GM23338 (cell line): ENCODE data around the gene TSPAN13. TPM values are rescaled to one million over a fixed set of nuclear protein-coding genes. Genes with fewer than 3 reads are reported as not detected.

Experiments
- ATAC-seq: fragments of 200-7000 bp; cut with Tn5 transposase; 3 replicates; pipeline ENCODE4 v1.9.1; 2020
- DNase-seq: peaks from one replicate; pipeline ENCODE4 v3.0.0-alpha.2; 2015; ENCODE audit warnings: low spot score
- H2AFZ ChIP-seq: fragments of 200-600 bp; sonication (generic); 2 replicates; pipeline ENCODE4 v1.8.0; 2016; ENCODE audit warnings: antibody characterized with exemption, mild to moderate bottlenecking, moderate library complexity
- H3F3A ChIP-seq: fragments of 200-600 bp; sonication (generic); replicated peaks from 2 replicates; pipeline ENCODE4 v1.8.0; 2017; ENCODE audit warnings: antibody characterized with exemption, mixed run types, low read depth
- H3K27ac ChIP-seq: fragments of 200-600 bp; sonication (generic); 2 replicates; pipeline ENCODE4 v1.6.1; 2016; ENCODE audit warnings: low read depth
- H3K27me3 ChIP-seq: fragments of 200-600 bp; sonication (generic); 2 replicates; pipeline ENCODE4 v1.8.0; 2016; ENCODE audit warnings: mild to moderate bottlenecking, mixed run types, moderate library complexity; ENCODE audit not compliant: insufficient read depth
- H3K36me3 ChIP-seq: fragments of 200-600 bp; sonication (generic); 2 replicates; pipeline ENCODE4 v1.8.0; 2016; ENCODE audit warnings: mild to moderate bottlenecking; ENCODE audit not compliant: insufficient read depth
- H3K4me1 ChIP-seq: fragments of 200-600 bp; sonication (generic); 2 replicates; pipeline ENCODE4 v1.8.0; 2016; ENCODE audit warnings: mild to moderate bottlenecking, moderate library complexity; ENCODE audit not compliant: insufficient read depth
- H3K4me2 ChIP-seq: fragments of 200-600 bp; sonication (generic); 2 replicates; pipeline ENCODE4 v1.7.1; 2017; ENCODE audit warnings: mixed run types
- H3K4me3 ChIP-seq: fragments of 200-600 bp; sonication (generic); 2 replicates; pipeline ENCODE4 v1.6.1; 2016; ENCODE audit warnings: mixed run types
- H3K79me2 ChIP-seq: fragments of 200-600 bp; sonication (generic); replicated peaks from 2 replicates; pipeline ENCODE4 v1.8.0; 2017; ENCODE audit warnings: mild to moderate bottlenecking; ENCODE audit not compliant: insufficient read depth
- H3K9me2 ChIP-seq: fragments of 200-600 bp; sonication (generic); 2 replicates; pipeline ENCODE4 v1.8.0; 2017; ENCODE audit not compliant: insufficient read depth
- H4K20me1 ChIP-seq: fragments of 200-600 bp; sonication (generic); replicated peaks from 2 replicates; pipeline ENCODE4 v1.8.0; 2017; ENCODE audit warnings: mild to moderate bottlenecking; ENCODE audit not compliant: insufficient read depth
- H3K27ac Mint-ChIP-seq: 2 replicates; pipeline ENCODE4 v1.8.0; 2020; ENCODE audit warnings: inconsistent platforms, mild to moderate bottlenecking, moderate library complexity, mixed read lengths
- H3K27me3 Mint-ChIP-seq: 3 replicates; pipeline ENCODE4 v1.8.0; 2022; ENCODE audit warnings: low read depth, mild to moderate bottlenecking, moderate library complexity, mixed read lengths, inconsistent platforms; ENCODE audit not compliant: insufficient read depth, poor library complexity
- H3K36me3 Mint-ChIP-seq: 3 replicates; pipeline ENCODE4 v1.8.0; 2021; ENCODE audit warnings: low read depth, mild to moderate bottlenecking, inconsistent platforms, moderate library complexity, mixed read lengths
- H3K4me1 Mint-ChIP-seq: 3 replicates; pipeline ENCODE4 v1.8.0; 2020; ENCODE audit warnings: mild to moderate bottlenecking, inconsistent platforms, mixed read lengths
- H3K4me3 Mint-ChIP-seq: 3 replicates; pipeline ENCODE4 v1.8.0; 2021; ENCODE audit warnings: moderate library complexity, mild to moderate bottlenecking, inconsistent platforms, mixed read lengths
- H3K9me3 Mint-ChIP-seq: 3 replicates; pipeline ENCODE4 v1.8.0; 2020; ENCODE audit warnings: moderate library complexity, mild to moderate bottlenecking, inconsistent platforms, mixed read lengths
- CREB1 ChIP-seq: fragments of 250-450 bp; sonication (Bioruptor Pico); IDR thresholded peaks from 2 replicates; pipeline ENCODE4 v1.5.0; 2020; ENCODE audit warnings: low read depth, mild to moderate bottlenecking, moderate library complexity
- CTCF ChIP-seq, 2 experiments: fragments of 200-600 bp in 1 of 2; sonication (generic) in 1 of 2; conservative IDR thresholded peaks; 2 replicates each; pipeline versions ENCODE4 v1.5.1 to v1.6.1; 2016 to 2017; ENCODE audit warnings: antibody characterized with exemption in 2 of 2, low read depth in 2 of 2, mild to moderate bottlenecking in 2 of 2, moderate library complexity in 1 of 2
- ETS1 ChIP-seq: IDR thresholded peaks from 2 replicates; pipeline ENCODE4 v1.6.1; 2016; ENCODE audit warnings: antibody characterized with exemption
- EZH2 ChIP-seq: fragments of 200-600 bp; sonication (generic); IDR thresholded peaks from one replicate; pipeline ENCODE4 v1.8.0; 2017; ENCODE audit warnings: antibody characterized with exemption, mild to moderate bottlenecking, low read depth; ENCODE audit not compliant: unreplicated experiment
- JUNB ChIP-seq: IDR thresholded peaks from one replicate; pipeline ENCODE4 v1.6.1; 2016; ENCODE audit warnings: antibody characterized with exemption; ENCODE audit not compliant: unreplicated experiment
- NANOG ChIP-seq: IDR thresholded peaks from 2 replicates; pipeline ENCODE4 v1.6.1; 2016; ENCODE audit warnings: antibody characterized with exemption, borderline replicate concordance
- POLR2AphosphoS5 ChIP-seq: IDR thresholded peaks from 2 replicates; pipeline ENCODE4 v1.6.1; 2016; ENCODE audit warnings: antibody characterized with exemption, low read depth
- REST ChIP-seq: IDR thresholded peaks from one replicate; pipeline ENCODE4 v1.6.1; 2018; ENCODE audit warnings: antibody characterized with exemption; ENCODE audit not compliant: unreplicated experiment
- STAT1 ChIP-seq: IDR thresholded peaks from one replicate; pipeline ENCODE4 v1.6.1; 2016; ENCODE audit warnings: antibody characterized with exemption; ENCODE audit not compliant: unreplicated experiment
- ZNF462 ChIP-seq: fragments of 250-450 bp; sonication (Bioruptor Pico); IDR thresholded peaks from 2 replicates; pipeline ENCODE4 v1.5.0; 2020; ENCODE audit warnings: mild to moderate bottlenecking, moderate library complexity
- polyA plus RNA-seq: library from polyadenylated mRNA; unstranded; fragments of >200 nt; fragmentation: Nextera tagmentation; extraction: Ambion mirVana; gene quantifications from 2 replicates; pipeline ENCODE4 v1.2.1, GENCODE V29; 2016
- total RNA-seq: library from RNA; depleted of rRNA; stranded (reverse); fragments of >200 nt; shearing (Covaris generic); gene quantifications from 2 replicates; pipeline ENCODE4 v1.2.3, GENCODE V29; 2014

Gene TSPAN13
- total and polyA plus RNA-seq, 2 experiments from 2014 or later: 27.6 to 40.9 TPM

GRCh38 chr7:16719699-16720098 lies 33.9 kb upstream of the TSPAN13 start:
- no peaks in the 10 kb centered on the region for H3K36me3 Mint-ChIP-seq
- no peaks in the 10 kb centered on the region for H3K9me3 Mint-ChIP-seq
- no peaks in the 10 kb centered on the region for H3K27me3 ChIP-seq
- no peak overlapping the region for H3K27ac ChIP-seq
- TF ChIP-seq CREB1 (CRISPR knock-in tag) (no peak), REST (no peak), CTCF (conservative IDR thresholded peaks at IDR 0.05; ENCODE audit: low read depth in 2 of 2) (no peak), POLR2AphosphoS5 (no peak), JUNB (no peak), EZH2 (no peak)
- H3K27me3 Mint-ChIP-seq: peaks cover 2% of the 10 kb centered on the region
- H3K36me3 ChIP-seq: no peaks in the 10 kb centered on the region
- peaks cover 7% of the 10 kb centered on the region; the same call in 2 of the 3 replicates for H3K4me1 Mint-ChIP-seq
- H4K20me1 ChIP-seq: no peaks in the 10 kb centered on the region
- no peaks in the 10 kb centered on the region for H3K9me2 ChIP-seq
- H3K79me2 ChIP-seq: no peaks in the 10 kb centered on the region
- H3K4me3 Mint-ChIP-seq: no peak overlapping the region
- H3K27ac Mint-ChIP-seq: no peak overlapping the region
- no peak overlapping the region for H2AFZ ChIP-seq
- H3K4me3 ChIP-seq: no peak overlapping the region
- ATAC-seq (no peak), DNase-seq (no peak)
- H3K4me2 ChIP-seq: no peak overlapping the region
- H3K4me1 ChIP-seq: 0 out of 2 replicates have a peak, but pooled peaks cover 5% of the 10 kb centered on the region
- H3F3A ChIP-seq: no peaks in the 10 kb centered on the region

- H3K9me2 ChIP-seq: no peaks in the 10 kb centered on the region
- no peak overlapping the region for H3K27ac ChIP-seq
- H3K9me3 Mint-ChIP-seq: no peaks in the 10 kb centered on the region
- no peaks in the 10 kb centered on the region for H3K27me3 ChIP-seq
- no peaks in the 10 kb centered on the region for H3K36me3 ChIP-seq
- no peaks in the 10 kb centered on the region for H3F3A ChIP-seq
- H3K27me3 Mint-ChIP-seq: peaks cover 2% of the 10 kb centered on the region
- H3K27ac Mint-ChIP-seq: no peak overlapping the region
- peaks cover 7% of the 10 kb centered on the region; the same call in 2 of the 3 replicates for H3K4me1 Mint-ChIP-seq
- no peak for ATAC-seq
- H3K4me3 Mint-ChIP-seq: no peak overlapping the region
- no peak overlapping the region for H2AFZ ChIP-seq
- H3K36me3 Mint-ChIP-seq: no peaks in the 10 kb centered on the region
- no peak overlapping the region for H3K4me2 ChIP-seq
- 0 out of 2 replicates have a peak, but pooled peaks cover 5% of the 10 kb centered on the region for H3K4me1 ChIP-seq
- H3K79me2 ChIP-seq: no peaks in the 10 kb centered on the region
- no peak for DNase-seq
- H3K4me3 ChIP-seq: no peak overlapping the region
- no peaks in the 10 kb centered on the region for H4K20me1 ChIP-seq
- TF ChIP-seq ZNF462: no peak
- no peak for TF ChIP-seq ETS1
- no peak for TF ChIP-seq CREB1 (CRISPR knock-in tag)
- no peak for TF ChIP-seq POLR2AphosphoS5
- TF ChIP-seq NANOG: no peak
- TF ChIP-seq JUNB: no peak
- TF ChIP-seq STAT1: no peak
Measured at GRCh38 chr7:16721541-16721940, 32.0 kb upstream of the TSPAN13 start.
